GM21576 (cell line): ENCODE measurements around the gene PPP1R18.
"Not testable (repeated sequence)": the region's sequence is repeated elsewhere in the genome, so short reads cannot be mapped to it uniquely, and the experiment has no call there.

Experiments
- ATAC-seq: cut with Tn5 transposase; IDR thresholded peaks from one replicate; pipeline ENCODE4 v1.9.1; 2021; ENCODE audit warnings: mild to moderate bottlenecking, moderate library complexity; ENCODE audit not compliant: unreplicated experiment

Gene PPP1R18

DNA sequence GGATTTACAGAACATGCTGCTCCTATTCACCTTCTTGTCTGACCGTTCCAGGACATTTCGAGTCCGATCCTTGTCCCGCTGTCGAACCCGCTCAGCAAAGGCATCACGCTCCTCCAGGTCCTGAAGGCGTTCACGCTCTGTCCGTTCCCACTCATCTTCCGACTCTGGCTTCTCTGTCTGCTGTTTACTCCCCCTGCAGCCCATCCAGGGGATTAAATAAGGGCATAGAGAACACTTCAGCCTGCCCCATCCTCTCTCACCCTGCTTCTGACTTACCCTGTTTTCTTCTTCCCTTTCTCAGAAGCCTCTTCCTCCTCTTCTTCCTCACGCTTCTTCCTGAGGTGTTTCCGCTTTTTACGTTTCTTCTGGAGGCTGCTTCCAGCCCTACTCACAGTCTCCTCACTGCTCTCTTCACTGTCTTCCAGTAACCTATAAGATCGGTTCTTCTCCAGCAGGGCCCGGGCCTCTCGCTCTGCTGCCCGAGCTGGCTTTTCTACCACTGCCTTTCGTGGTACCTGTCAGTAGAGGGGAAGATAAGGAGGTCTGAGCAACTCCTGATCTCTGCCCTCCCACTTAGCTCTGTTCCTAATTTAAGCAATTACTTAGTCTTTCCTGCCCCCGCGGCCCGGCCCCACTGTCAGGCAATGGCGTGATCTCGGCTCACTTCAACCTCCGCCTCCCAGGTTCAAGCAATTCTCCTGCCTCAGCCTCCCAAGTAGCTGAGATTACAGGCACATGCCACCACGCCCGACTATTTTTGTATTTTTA is 15.5 kb downstream of the PPP1R18 start:
- no peak for ATAC-seq

DNA sequence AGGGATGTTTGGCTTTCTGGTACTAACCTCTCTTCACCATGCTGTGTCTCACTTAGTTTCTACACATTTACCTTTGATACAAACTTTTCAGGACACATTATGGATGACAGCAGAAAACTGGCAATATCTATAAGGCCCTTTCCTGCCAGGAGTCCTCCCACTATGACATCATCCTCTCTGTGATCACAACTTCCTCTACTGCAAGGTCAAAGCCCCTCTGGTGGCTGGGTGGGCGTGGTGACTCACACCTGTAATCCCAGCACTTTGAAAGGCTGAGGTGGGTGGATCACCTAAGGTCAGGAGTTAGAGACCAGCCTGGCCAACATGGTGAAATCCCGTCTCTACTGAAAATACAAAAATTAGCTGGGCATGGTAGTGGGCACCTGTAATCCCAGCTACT is 20.1 kb downstream of the PPP1R18 start:
- ATAC-seq = not testable (repeated sequence)

DNA sequence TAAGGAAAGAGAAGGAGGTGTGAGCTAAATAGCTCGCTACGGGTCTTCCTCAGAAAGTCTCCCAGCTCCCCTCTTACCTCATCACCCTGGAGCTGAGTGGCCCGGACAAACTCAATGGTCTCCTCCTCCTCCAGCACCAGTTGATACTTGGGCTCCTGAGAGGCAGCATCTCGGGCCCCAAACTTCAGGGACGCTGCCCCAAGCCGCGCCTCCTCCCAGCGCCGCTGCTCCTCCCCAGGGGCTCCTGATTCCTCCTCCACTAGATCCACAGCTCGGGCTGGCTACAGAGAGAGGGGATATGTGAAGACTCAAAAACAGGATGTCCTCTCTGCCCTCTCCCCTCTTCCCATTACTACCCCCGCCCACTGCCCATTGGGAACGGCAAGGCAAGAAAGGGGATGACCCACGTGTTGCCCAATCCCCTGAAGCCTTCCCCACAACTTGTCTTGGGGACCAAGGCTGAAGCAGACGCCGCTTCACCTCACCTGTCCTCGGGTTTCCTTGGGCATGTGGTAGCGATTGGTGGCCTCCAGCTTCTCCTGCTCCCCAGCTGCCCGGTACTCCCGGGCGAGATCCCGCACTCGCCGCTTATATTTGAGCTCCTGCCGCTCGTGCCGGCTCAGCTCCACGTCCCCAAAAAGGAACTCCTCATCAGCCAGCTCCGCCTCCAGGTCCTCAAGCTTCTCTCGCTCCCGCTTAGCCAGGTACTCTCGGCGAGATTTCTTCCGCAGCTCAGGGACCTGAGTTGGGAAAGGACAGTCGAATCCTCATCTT is 21.3 kb downstream of the PPP1R18 start:
- no peak for ATAC-seq

DNA sequence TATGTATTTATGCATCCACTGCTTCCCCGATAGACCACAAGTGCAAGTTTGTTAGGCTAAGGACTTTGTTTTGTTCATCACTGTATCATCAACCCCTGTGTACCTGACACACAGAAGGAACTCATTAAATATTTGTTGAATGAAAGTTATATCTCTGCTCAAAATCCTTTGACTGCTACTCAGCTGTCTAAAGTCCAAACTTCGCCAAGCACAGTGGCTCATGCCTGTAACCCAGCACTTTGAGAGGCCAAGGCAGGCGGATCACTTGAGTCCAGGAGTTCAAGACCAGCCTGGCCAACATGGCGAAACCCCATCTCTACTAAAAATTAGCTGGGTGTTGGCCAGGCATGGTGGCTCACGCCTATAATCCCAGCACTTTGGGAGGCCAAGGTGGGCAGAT is 28.5 kb downstream of the PPP1R18 start:
- not testable (repeated sequence) for ATAC-seq

DNA sequence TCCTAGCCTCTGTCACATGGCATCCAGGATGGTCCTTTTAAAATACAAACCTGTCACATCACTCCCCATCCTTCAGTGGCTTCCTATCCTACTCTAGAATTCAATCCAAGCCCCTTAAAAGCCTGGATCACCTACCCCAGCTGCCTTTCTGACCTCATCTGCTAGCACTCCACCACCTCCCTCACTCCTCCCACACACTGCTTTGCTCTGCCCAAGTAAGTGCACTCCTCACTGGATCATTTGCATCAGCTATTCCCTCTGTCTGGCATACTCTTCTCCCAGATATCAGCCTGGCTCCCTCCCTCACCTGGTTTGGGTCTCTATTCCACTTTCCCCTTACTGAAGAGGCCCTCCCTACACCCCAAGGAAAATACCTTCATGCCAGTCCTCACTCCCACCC is 29.0 kb downstream of the PPP1R18 start:
- no peak for ATAC-seq

DNA sequence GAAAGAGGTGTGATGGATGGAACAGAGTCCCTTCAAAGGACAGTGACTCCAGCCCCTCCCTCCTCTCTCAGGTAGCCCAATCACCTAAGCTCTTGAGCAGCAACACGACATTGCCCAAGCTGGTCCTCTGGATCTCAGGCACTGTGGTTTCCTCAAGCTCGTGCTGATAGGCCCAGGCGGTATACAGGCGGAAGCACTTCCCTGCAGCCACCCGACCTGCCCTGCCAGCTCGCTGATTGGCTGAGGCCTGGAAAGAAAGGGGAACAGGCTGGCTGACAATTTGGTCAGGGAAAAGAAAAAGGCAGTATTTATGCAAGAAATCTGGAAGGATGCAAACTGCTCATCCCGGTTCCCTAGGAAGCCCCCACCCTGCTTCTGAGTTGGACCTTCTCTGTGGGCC is 29.9 kb downstream of the PPP1R18 start:
- ATAC-seq = no peak

DNA sequence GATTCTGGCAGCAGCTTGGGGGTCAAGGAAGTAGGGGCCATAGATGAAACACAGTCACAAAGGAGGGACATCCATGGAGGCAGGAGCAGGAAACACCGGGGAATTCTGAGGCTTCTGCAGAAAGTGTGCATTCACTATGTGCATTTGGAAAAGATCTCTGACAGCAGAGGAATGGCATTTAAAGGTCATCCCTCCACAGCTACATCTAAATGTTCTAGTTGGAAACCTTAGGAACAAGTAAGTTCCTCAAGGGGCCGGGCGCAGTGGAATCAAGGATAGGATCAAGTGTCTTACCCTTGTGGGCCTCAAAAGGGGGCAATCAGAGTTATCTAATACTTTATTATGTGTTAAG is 30.7 kb downstream of the PPP1R18 start:
- ATAC-seq = no peak

DNA sequence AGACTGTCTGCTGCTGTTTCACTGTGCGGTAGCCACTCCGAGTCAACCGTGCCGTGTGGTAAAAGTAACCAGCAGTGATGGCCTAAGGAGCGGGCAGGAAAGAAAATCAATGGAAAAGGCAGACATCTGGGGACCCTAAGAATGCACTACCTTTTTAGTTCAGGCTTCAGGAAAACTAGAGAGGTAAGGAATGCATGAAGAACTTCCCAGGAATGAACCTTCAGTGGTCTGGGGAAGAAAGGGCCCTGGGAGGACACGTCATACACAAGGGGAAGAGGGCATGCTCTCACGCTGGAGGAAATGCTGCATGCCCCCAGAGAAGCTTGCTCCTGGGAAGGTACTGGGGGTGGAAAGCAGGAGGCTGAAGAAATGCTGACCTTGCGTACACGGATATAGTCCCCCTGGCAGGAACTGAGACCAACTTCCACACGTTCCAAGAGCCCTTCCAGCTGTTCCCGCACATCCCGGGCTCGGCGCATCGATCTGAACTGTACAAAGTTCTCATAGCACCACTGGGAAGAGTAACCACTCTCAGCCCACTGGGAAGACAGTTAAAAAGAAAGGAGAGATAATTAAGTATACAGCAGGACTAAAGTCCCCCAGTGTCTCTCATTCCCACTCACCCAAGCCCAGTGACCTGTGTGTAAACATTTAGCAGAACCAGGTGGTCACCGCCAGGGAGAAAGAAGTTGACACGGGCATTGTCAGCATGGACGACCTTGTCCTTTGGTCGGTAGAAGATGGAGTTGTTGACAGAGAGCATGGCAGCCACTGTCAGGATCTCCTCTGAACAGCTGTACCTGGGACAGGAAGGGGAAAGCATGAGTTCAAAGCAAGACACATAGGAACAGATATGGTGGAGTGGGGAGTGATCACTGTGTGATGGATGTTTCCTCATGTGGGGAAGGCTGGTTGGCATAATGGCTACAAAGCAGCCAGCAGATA is 31.4 kb downstream of the PPP1R18 start:
- no peak for ATAC-seq

DNA sequence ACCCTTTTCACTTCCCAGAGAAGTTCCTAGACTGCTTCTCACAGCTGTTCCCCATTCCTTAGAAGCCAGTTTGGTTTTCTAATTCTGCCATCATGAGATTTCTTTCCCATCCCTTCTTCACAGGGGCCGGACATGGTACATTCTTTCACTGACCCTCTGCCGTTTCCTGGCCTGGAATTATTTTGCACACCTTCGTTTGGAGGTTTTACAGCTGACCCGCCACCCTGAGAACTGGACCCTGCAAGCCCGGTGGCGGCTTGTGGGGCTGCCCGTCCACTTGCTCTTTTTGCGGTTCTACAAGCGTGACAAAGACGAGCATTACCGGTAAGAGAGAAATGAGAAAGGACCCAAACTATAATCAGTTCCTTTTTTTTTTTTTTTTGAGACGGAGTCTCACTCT is 35.3 kb downstream of the PPP1R18 start:
- no peak for ATAC-seq

DNA sequence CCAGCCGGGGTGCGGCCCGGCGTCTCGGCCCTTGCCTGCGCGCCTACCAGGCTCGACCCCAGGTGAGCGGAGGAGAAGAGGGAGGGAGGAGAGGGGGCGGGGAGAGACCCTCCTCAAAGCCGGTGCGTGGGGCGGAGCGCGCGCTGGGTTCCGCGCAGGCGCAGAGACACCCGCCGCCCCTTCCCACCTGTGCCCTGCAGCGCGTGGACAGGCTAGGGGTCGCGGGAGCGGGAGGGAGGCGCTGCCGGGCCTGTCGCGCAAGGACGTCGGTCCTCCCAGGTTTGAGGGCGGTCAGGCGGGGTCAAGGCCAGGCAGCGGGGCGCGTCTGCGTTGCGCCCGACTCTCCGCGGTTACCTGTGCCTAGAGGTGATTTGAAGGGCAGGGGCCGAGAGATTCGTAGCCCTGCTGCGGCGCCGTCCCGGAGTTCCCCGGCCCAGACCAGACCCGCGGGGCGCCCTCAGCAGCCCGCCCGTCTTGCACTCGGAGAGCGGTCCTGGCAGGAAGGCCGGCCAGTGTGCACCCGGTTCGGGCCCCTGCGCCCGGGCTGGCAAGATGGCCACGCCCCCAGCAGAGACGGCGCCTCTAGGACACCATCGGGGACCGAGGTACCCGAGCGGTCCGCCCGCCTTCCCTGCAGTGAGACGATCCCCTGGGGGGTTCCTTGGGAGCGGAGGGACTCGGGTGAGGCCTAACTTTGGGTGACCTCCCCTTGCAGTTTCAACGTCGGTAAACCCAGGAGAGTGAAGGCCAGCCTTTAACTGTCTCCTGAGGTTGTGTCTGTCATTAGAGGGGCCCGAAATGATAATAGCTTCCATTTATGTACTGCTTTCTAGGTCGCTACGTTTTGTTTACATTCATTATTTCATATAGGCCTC is 39.0 kb downstream of the PPP1R18 start:
- peak; percentile 62 for ATAC-seq

DNA sequence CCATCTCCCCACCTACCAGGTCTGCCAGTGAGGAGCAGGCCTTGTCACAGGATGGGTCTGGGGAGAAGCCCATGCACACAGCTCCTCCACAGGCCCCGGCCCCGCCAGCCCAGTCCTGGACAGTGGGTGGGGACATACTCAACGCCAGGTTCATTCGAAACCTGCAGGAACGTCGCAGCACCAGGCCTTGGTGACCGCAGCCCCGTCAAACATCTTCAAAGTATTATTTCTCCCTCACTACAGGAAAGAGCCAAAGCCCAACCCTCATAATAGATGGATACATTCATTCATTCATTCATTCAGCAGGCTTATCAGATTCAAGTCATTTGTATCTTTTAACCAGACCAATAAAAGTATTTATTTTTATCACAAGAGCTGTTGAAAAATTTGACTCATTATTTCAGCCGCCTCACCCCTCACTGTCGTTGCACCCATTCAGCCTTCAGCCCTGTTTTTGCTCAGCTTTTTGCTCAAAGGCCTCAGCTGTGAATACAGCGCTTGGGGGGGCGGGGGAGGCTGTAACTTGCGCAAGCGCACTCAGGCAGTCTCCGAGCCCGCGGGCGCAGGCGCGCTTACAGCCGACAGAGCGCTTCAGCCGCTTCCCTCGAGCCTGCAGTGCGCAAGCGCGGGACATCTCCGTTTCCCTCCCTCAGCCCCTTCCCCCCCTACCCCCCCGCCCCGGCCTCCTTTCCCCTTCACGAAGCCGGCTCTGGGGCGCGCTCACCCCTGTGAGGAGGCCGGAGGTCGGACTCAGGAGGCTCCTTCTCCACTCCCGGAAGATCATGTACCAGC is 39.8 kb downstream of the PPP1R18 start, which contains the start of gene C6orf136:
Gene C6orf136, plus strand, starts transcription at position 684 of the 792 bp plus-strand sequence. Its CDS starts 99 bp downstream, at position 783.
- peak; percentile 47 for ATAC-seq

DNA sequence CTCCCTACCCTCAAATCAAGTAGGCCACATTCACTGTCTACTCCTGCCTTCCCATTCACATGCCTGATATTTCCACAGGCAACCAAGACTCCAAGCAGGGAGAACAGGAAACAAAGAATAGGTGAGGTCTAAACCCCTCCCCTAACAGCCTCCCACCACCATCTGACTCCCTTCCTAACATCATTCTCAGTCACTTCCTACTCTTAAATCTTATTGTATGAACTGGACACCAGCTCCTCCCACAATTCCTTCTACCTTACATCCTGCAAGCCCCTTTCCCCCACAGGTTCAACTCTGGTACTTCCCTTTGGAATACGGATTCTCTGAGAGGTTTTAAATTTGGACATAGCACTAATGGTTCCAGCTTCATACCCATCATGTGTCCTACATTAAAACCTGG is 40.5 kb downstream of the PPP1R18 start:
- ATAC-seq = no peak

DNA sequence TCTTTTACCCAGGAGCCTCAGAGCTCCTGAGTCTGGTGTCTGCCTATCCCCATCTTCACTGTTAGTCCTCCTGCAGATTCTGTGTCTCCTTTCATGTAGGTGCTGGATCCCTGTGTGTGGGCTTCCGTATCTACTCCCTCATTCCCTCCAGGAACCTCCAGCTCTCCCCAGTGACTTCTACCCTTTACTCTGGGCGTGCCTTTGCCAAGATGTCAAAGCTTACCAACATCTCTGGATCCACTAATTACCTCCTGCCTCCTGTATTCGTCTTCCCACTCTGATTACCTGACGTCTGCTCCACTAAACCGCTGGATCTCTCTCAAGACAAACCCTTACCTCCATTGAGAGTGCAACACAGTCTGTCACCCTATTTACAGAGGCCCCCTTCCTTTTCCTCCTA is 41.7 kb downstream of the PPP1R18 start:
- ATAC-seq = no peak

DNA sequence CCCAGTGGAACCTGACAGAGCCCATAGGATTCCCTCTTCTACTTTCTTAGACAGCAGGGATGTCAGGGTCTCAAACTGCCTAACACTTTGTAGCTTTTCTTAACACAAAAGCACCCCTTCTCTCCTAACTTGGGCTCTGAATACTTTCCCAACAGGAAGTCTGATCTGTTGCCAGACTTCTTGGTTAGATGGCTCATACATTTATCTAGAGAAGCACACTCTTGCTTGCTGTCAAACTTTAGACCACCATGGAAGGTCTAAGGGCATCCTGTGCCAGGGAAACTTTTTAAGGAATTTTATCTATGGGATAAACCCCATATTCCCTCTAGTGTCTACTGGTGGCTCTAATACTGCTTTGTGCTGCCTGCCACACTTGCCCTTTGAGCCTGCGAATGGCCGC is 42.8 kb downstream of the PPP1R18 start:
- no peak for ATAC-seq

DNA sequence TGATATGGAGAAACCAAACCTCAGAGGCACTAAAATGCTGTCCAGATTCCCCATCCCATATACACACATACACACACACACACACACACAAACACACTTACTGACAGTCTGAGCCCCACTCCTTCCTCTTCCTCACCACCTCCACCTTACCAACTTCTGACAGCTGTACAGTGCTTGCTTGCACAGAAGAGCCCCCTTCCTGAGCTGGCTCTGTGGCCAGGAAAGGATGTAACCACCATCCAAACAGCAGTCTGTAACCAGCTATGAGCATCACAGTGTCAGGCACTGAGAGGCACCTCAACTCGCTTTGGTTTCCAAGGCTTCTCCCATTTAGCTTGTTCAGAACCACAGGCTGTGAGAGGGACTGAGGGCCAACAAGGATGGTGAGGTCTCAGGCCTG is 45.4 kb downstream of the PPP1R18 start:
- ATAC-seq = no peak

DNA sequence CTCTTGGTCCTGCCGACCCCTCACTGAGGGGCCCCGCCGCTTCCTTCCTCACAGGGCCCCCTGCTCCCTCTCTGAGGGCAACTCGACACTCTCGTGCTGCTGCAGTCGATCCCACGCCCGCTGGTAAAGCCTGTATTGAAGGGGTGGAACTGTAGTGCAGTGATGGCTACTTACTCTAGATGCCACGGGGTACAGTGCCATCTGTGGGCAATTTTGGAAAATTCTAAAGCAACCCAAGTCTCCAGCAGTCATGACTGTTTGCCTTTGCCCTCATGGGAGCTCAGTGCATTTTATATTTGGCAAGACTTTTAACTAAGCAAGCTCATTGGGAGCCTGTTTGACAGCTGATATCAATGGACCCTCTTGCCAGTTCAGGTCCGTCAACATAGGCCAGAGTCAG is 46.0 kb downstream of the PPP1R18 start:
- ATAC-seq = no peak

DNA sequence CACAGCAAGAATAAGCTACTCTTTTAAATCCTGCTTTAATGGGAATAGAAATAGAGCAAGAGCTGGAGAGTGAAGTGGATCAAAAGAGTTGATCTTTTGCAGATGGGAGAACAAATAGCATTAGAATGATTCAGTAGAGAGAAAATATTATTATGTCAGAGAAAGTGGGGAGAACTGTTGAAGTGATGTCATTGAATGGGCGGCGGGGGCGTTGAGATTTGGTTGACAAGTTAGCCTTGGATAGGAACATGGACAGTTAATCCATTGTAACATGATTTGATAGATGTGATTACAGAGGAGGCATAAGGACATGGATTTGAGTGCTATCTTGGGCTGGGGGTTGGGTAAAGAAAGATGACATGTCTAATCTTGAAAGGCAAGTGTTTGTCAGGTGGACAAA is 50.6 kb downstream of the PPP1R18 start:
- ATAC-seq = no peak

DNA sequence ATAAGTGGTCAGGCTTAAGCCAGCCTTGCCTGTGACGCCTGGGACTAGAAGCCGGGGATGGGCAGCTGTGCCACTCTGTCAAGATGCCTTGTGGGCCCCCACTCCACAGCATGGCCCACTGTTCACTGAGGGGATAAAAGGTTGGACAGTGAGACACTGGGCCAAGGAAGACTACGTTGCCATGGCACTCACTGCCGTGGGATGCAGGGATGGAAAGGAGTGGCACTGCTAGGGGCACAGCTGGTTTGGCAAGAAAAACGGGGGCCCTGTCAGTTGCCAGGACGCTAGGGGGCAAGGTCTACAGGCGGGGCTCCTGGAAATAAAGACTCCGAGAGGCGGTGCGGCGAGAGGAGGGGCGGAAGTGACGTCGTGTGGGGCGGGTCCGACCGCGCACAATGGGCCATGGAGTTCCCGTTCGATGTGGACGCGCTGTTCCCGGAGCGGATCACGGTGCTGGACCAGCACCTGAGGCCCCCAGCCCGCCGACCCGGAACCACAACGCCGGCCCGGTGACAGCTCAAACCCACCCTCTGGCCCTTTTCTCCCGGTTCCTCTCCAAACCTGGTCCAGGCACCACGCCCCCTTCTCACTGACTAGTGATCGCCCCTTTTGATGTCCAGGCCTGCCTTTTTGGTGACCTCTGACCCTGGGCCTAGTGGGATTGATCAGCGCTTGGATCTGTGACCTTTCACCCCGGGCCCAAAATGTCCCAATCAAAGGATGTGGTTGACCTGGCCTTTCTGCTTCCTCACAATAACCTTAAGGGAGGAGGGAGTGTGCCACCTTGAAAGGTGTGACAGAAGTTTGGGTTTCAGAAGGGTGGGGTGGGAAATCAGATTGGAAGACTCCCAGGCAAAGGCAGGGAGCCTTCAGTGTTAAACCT is 59.7 kb downstream of the PPP1R18 start, which contains the start of gene ATAT1:
Gene ATAT1, plus strand, starts transcription at position 391 of the 883 bp plus-strand sequence.
- ATAC-seq = peak; percentile 82
